NCI-H1694 treated with DMSO at 0.1 percent for 48 hours (cell line): ENCODE results near the gene RAB35.

Source experiments
- DNase-seq: peaks from one replicate; lab custom pipeline; 2025; lab: John Stamatoyannopoulos, UW

RAB35 gene

DNA sequence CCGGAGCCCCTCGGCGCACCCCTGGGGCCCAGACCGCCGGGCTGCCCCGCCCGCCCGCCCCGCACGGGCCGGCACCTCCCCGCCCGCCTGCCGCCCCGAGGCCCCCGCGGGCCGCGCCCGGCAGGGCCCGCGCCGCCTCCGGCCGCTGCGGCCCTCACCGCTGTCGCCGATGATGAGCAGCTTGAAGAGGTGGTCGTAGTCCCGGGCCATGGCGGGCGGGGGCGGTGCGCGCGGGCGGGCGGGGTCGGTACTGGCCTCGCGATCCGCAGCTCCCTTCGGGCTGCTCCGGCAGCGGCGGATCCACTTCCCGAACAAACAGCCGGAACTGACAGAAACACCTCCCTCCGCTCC, at the start of gene RAB35:
Gene RAB35, minus strand, starts transcription at position 313 of the 351 bp plus-strand sequence. Its CDS starts 103 bp downstream, at position 210.
- DNase-seq = no peak

DNA sequence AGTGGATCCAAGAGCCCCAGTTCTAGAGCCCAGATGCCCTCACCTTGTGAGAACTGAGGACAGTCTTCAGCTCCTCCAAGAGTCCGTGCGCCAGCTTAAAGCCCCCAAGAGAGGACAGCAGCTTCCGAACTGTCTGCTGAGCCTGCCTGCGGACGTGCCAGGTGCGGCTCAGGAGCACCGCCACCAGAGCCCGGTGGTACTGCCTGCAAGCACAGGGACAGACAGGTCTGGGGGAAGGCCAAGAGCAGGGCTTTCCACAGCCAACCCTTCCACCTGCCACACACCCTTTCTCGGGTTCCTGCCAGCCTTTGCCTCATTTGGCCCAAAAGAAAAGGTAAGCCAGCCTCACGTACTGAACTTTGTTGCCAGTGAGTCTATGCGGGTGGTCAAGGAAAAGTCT, 47.7 kb upstream of the RAB35 start:
- DNase-seq = no peak

DNA sequence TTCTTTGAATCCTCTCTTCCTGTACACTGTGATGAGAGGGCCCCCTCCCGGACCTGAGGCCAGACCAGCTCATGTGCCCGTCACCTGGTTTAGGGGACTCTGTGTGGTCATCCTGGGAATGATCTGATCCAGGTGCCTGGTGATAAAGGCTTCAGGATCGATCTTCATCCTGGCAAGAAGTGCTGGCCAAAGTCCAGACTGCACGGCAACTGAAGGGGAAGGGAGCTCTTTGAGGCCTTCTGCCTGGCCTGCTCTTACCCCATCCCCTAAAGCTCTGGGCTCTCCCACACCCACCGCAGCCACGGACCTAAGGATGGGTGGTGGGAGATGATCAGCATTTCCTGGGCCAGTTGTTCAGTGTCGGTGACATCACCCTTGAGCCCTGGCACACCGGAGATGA, 46.2 kb upstream of the RAB35 start:
- no peak for DNase-seq

GRCh38 chr12:120161852-120162251, 45.3 kb upstream of the RAB35 start:
- no peak for DNase-seq

GRCh38 chr12:120159509-120160237, 43.1 kb upstream of the RAB35 start:
- DNase-seq = no peak

- no peak for DNase-seq
Measured at GRCh38 chr12:120158351-120158750, 41.8 kb upstream of the RAB35 start.

DNA sequence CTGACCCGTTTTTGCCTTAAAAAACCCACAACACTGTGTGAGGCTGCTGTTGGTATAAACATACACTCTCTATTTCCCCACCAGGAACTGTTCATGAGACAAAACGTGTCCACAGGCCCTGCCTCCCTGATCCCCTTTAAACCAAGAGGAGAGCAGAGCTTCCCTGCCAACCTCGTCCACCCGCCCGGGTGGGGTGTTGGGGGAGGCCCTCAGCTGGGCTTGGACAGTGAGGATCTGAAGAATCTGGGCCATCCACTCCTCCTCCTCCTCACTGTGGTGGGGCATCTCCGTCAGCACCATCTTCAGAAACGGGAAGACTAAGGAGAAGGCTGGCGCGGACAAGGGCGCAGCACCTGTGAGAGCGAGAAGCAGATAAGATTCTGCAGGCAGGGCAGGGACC, 41.1 kb upstream of the RAB35 start:
- no peak for DNase-seq

GRCh38 chr12:120156315-120157259, 40.0 kb upstream of the RAB35 start:
- no peak for DNase-seq

- no peak for DNase-seq
Measured at GRCh38 chr12:120155072-120155471, 38.5 kb upstream of the RAB35 start.

DNA sequence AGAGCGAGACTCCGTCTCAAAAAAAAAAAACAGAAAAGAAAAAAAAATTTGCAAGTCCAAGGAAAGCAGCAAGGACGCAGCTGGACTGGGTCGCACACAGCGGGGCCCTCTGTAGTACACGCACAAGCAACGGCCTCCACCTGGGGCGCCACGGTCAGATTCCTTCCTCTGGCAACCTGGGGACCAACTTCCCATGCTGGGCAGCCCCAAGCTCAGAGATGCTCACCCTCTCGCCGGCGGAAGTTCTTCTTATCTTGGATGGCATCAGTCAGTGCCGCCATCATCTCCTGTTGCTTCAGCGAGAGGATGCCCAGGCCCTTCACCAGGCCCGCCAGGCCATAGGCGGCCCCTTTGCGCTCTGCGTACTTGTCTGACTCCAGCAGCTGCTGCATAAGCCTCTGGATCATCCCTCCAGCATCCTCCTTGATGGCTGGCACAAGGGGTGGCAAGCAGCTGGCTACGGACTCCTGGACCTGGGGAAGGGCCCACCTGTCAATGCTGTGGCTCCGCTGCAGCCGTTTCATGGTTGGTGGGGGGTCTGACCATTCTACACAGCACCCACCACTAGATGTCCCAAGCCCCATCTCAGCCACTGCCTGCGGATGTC, 34.5 kb upstream of the RAB35 start:
- no peak for DNase-seq

GRCh38 chr12:120148011-120148410, 31.5 kb upstream of the RAB35 start:
- no peak for DNase-seq

- no peak for DNase-seq
Measured at GRCh38 chr12:120145164-120145563, 28.6 kb upstream of the RAB35 start.

GRCh38 chr12:120144215-120144614, 27.7 kb upstream of the RAB35 start:
- no peak for DNase-seq

GRCh38 chr12:120142231-120142877, 25.8 kb upstream of the RAB35 start:
- no peak for DNase-seq

DNA sequence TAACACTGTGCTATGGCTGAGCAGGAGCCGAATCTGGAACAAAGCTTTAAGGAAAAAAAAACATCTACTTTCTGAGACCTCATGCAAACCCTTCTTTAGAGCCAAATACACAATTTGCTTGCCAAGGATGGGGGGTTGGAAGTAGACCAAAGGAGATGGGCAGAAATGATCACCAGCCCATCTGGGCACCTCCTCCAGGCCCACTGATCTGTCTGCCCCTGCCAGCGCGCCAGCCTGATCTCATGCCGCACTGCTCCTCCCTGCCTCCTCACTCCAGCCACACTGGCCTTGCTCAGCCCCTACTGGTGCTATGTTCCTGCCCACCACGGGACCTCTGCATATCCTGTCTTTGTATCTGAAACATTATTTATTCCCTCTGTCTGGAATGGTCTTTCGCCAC, 24.8 kb upstream of the RAB35 start:
- no peak for DNase-seq

DNA sequence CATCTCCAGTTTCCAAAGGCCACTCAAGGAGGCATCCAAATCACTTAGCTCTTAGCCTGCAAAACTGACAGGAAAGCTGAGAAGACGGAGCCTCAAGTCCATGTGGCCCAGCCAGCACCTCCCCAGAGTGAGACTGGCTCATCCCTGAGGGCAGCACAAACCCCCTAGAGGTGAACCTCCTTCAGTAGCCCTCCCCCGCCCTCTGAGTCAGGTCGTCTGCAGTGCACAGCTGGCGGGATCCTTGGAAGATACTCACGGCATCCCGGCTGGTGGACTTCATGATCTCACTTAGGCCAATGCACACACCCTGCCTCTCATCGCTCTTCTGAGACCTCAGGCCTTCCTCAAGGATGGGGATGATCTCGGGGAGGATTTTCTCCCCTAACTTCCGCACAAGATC, 24.1 kb upstream of the RAB35 start:
- no peak for DNase-seq

GRCh38 chr12:120139958-120140357, 23.4 kb upstream of the RAB35 start:
- DNase-seq = no peak

- no peak for DNase-seq
Measured at GRCh38 chr12:120138366-120138765, 21.8 kb upstream of the RAB35 start.

GRCh38 chr12:120137833-120138232, 21.3 kb upstream of the RAB35 start:
- no peak for DNase-seq

DNA sequence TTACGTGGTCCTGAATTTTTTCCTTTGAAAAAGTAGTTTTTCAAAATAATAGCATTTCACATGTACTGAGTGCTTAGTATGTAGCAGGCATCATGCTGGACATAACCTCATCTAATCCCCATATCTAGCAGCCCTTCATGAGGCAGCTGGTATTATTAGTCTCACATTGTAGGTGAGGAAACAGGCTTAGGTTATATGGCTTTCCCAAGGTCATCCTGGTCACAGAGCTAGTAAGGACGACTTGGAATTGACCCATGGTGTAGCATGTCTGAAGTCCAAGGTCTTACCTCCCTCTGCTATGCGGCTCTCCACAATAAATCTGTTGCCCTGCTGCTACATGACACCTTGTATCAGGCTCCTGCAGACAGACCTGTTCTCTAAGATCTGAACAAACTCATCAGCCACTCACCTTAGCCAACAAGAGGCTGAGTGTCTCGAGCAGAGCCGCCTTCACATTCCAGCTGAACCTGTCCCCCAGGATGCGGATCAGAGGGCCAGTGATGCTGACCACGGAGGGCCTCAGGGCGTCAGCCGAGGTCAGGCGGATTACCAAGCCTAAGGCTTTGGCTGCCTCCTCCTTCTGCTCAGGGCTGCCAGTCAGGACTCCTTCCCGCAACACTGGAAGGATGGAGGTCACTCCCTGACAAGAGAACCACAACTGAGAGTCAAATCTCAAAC, 19.7 kb upstream of the RAB35 start:
- no peak for DNase-seq

DNA sequence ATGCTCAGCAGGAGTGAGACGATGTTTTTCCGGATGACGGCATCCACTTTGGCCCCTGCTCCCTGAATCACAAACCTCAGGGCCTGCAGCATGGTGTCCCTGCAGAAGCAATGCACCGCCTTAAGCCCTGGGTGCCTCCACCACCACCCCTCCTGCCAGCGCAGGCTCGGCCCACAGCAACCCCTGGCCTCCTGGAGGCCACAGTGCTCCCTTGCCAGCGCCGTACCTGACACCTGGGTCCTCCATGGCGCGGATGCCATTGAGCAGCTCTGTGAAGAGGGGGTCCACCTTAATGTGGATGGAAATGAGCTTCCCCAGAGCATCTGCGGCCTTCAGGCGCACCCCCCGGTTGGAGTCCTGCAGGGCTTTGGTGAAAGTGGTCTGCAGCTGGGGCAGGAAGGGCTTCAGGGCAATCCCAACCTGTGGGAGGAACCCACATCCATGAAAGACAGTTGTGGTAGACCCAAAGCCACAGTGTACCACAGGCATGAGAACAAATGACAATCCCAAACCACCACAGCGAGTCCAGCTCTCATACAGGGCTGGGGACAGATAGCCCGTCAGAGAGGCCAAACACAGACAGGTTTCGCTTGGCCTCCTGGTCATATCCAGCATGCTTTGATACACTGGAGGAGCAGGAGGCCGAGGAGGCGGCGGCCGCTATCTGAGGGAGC, 17.9 kb upstream of the RAB35 start:
- DNase-seq = no peak
